Natural killer cell (primary cell): ENCODE results near the gene RPRM. TPM values are rescaled to one million over a fixed set of nuclear protein-coding genes. Genes with fewer than 3 reads are reported as not detected.
A peak's percentile ranks its signal among the peaks of the same experiment; 100 is the strongest.

Experiments used
- ATAC-seq, 3 donors: fragments of 150-1000 bp in 2 of 3; fragments of 200-7000 bp in 1 of 3; cut with Tn5 transposase; 1 replicate in 1 of 3; 2 replicates in 2 of 3; pipeline ENCODE4 v1.10.0; 2021; ENCODE audit warnings: mild to moderate bottlenecking in 2 of 3, moderate library complexity in 2 of 3
- DNase-seq, 2 donors: peaks; one replicate each; pipeline versions ENCODE4 v3.0.0 to v3.0.0-alpha.2; 2013 to 2021; ENCODE audit warnings: mixed read lengths in 1 of 2
- H3K27ac ChIP-seq: one replicate; pipeline ENCODE4 v1.5.1; 2013; ENCODE audit warnings: mild to moderate bottlenecking, low read length
- H3K27me3 ChIP-seq: one replicate; pipeline ENCODE4 v1.6.1; 2013; ENCODE audit warnings: low read length; ENCODE audit not compliant: control insufficient read depth, insufficient read depth
- H3K36me3 ChIP-seq: one replicate; pipeline ENCODE4 v1.6.1; 2013; ENCODE audit warnings: low read length; ENCODE audit not compliant: control insufficient read depth, insufficient read depth
- H3K4me1 ChIP-seq: one replicate; pipeline ENCODE4 v1.6.1; 2013; ENCODE audit warnings: low read length; ENCODE audit not compliant: control insufficient read depth, insufficient read depth
- H3K4me3 ChIP-seq: one replicate; pipeline ENCODE4 v1.5.1; 2013; ENCODE audit warnings: low read length
- H3K9me3 ChIP-seq: one replicate; pipeline ENCODE4 v1.6.1; 2013; ENCODE audit warnings: low read length; ENCODE audit not compliant: control insufficient read depth, insufficient read depth
- H3K27ac Mint-ChIP-seq, 2 donors: one replicate each; pipeline ENCODE4 v1.8.0; 2022; ENCODE audit warnings: mild to moderate bottlenecking in 2 of 2, mixed read lengths in 2 of 2, moderate library complexity in 1 of 2
- H3K27me3 Mint-ChIP-seq, 2 donors: one replicate each; pipeline ENCODE4 v1.8.0; 2022; ENCODE audit warnings: low read depth in 2 of 2, mixed read lengths in 2 of 2
- H3K36me3 Mint-ChIP-seq: one replicate; pipeline ENCODE4 v1.8.0; 2022; ENCODE audit warnings: mixed read lengths
- H3K4me1 Mint-ChIP-seq, 2 donors: one replicate each; pipeline ENCODE4 v1.8.0; 2022; ENCODE audit warnings: mixed read lengths in 2 of 2
- H3K4me3 Mint-ChIP-seq: one replicate; pipeline ENCODE4 v1.8.0; 2022; ENCODE audit warnings: mild to moderate bottlenecking, moderate library complexity, mixed read lengths
- H3K9me3 Mint-ChIP-seq, 2 donors: one replicate each; pipeline ENCODE4 v1.8.0; 2022; ENCODE audit warnings: mixed read lengths in 2 of 2
- CTCF ChIP-seq: fragments of 200-600 bp; IDR thresholded peaks from one replicate; pipeline ENCODE4 v1.8.0; 2022; ENCODE audit warnings: antibody characterized with exemption
- WGBS: methylation state at CpG from one replicate; pipeline ENCODE4 v1.1.7; 2013; ENCODE audit warnings: missing lambda C conversion rate; ENCODE audit not compliant: insufficient coverage; 5-methylcytosine and 5-hydroxymethylcytosine counted together
- intact Hi-C: fragments of 100-400 bp; cut with micrococcal nuclease; formaldehyde crosslinking; loops from one replicate; pipeline ENCODE4 v1.14.2; 2022
- total RNA-seq, 4 donors: library from RNA; stranded (reverse); fragments of 120-200 nt in 1 of 4; gene quantifications; one replicate each; pipeline versions ENCODE4 v1.2.3 to v1.2.4, GENCODE V29; 2013 to 2022

The RPRM gene
- total RNA-seq, 3 donors from 2014 or later (not counting 1 experiment from before 2014, with no cell fraction given), result not detected

GRCh38 chr2:153479573-153479972 lies 1.0 kb upstream of the RPRM start:
- Histone ChIP-seq H3K4me3 (no peak overlapping the region), H3K27ac (no peak overlapping the region), H3K9me3 (no peaks in the 10 kb centered on the region), H3K36me3 (no peaks in the 10 kb centered on the region), H3K4me1 (peaks cover 22% of the 10 kb centered on the region), H3K27me3 (peaks cover 30% of the 10 kb centered on the region)
- TF ChIP-seq CTCF, result no peak
- Mint-ChIP-seq H3K36me3 (no peaks in the 10 kb centered on the region), H3K4me3 (peak overlapping the region; percentile 38), H3K9me3 (no peaks in the 10 kb centered on the region), H3K4me1 (peaks cover 13 to 17% of the 10 kb centered on the region in 2 donors), H3K27me3 (peaks cover 32 to 44% of the 10 kb centered on the region in 2 donors), H3K27ac (peak overlapping the region in 1 of 2 donors; percentile 27)
- intact Hi-C loops, result no loop called here
- WGBS, result 65% methylated on average over 5 of the region's 5 CpGs
- no peak for DNase-seq
- ATAC-seq, result no peak

DNA sequence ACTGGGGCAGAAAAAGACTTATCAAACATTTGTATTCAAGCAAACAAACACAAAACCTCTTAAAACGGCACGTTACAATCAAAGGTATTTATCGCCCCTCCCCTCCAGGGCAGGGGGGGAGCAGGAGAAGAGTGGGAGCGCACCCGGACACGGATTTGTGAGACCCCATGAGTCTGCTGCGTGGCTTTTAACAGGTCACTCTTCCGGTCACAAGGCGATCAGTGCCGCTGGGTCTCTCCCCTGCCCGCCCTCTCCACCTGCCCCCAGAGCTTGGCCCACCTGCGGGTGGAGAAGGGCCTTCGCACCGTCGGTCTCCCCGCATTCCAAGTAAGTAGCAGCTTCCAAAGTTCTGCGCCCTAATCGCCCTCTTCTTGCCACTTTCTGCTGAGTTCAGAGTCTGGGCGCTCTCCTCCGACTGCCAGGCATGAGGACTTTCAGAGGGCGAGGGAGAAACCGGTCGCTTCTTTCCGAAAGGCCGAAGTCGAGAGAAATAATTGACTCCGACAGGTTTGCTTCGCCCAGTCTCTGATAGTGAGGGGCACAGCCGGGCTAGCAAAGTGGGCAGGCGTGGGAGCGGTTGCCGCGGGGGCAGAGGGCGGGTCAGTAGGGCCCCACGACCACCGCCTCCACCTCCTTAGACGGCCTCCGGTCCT lies 800 bp downstream of the RPRM start:
- Histone ChIP-seq H3K36me3 (no peaks in the 10 kb centered on the region), H3K27me3 (peaks cover 30% of the 10 kb centered on the region), H3K4me3 (no peak overlapping the region), H3K9me3 (no peaks in the 10 kb centered on the region), H3K27ac (no peak overlapping the region), H3K4me1 (peaks cover 22% of the 10 kb centered on the region)
- intact Hi-C loops, result no loop called here
- Mint-ChIP-seq H3K9me3 (no peaks in the 10 kb centered on the region), H3K4me1 (peaks cover 13 to 17% of the 10 kb centered on the region in 2 donors), H3K4me3 (peak overlapping the region; percentile 85), H3K36me3 (no peaks in the 10 kb centered on the region), H3K27ac (no peak overlapping the region), H3K27me3 (peaks cover 32 to 52% of the 10 kb centered on the region in 2 donors)
- peak in 1 of 2 donors; percentile 3 for DNase-seq
- ATAC-seq, result no peak
- TF ChIP-seq CTCF, result no peak
- 6% methylated on average over 37 of the region's 38 CpGs for WGBS

- Histone ChIP-seq H3K27ac (no peak overlapping the region), H3K4me1 (peaks cover 22% of the 10 kb centered on the region), H3K36me3 (no peaks in the 10 kb centered on the region), H3K27me3 (peaks cover 30% of the 10 kb centered on the region), H3K9me3 (no peaks in the 10 kb centered on the region), H3K4me3 (no peak overlapping the region)
- 3% methylated on average over 38 of the region's 38 CpGs for WGBS
- H3K27me3 Mint-ChIP-seq, result peaks cover 32 to 52% of the 10 kb centered on the region in 2 donors
- no peak for TF ChIP-seq CTCF
- ATAC-seq, result no peak
- DNase-seq, result peak in 1 of 2 donors; percentile 2
- H3K4me1 Mint-ChIP-seq, result peaks cover 13 to 17% of the 10 kb centered on the region in 2 donors
- intact Hi-C loops, result no loop called here
- no peaks in the 10 kb centered on the region for H3K9me3 Mint-ChIP-seq
- H3K36me3 Mint-ChIP-seq, result no peaks in the 10 kb centered on the region
- H3K4me3 Mint-ChIP-seq, result peak overlapping the region; percentile 85
- H3K27ac Mint-ChIP-seq, result no peak overlapping the region
Measured at GRCh38 chr2:153476816-153477635, 1.5 kb downstream of the RPRM start.
